ENCODE data around the gene EPS8L3. TPM values are rescaled to one million over a fixed set of nuclear protein-coding genes. Genes with fewer than 3 reads are reported as not detected.

EPS8L3 gene
- total and polyA plus RNA-seq, 8 donors, result 0.39 to 4.3 (median 1.4) TPM

GRCh38 chr1:109726728-109727373 lies 36.9 kb downstream of the EPS8L3 start:
- TF ChIP-seq CTCF (IDR thresholded peaks at IDR 0.05), result no peak
- H3K27ac ChIP-seq, result no peak overlapping the region
- intact Hi-C loops (cut with DNase I), result no loop called here
- DNase-seq (peak in 1 of 6 donors; percentile 35), FAIRE-seq (no peak), ATAC-seq (peak; percentile 42 to 78 (median 63))
- no peak overlapping the region for H3K4me3 ChIP-seq
- no peaks in the 10 kb centered on the region for H3K27me3 ChIP-seq
- no peaks in the 10 kb centered on the region for H3K9me3 ChIP-seq
- H3K36me3 ChIP-seq, result no peaks in the 10 kb centered on the region
- H3K4me1 ChIP-seq, result peaks cover 9 to 25% (median 14%) of the 10 kb centered on the region in 3 donors
- WGBS, 2 donors, result 51 to 53% methylated on average over 12 of the region's 12 CpGs

- no peak overlapping the region for H3K4me3 ChIP-seq
- peaks cover under 1 to 18% (median 7%) of the 10 kb centered on the region in 3 donors for H3K4me1 ChIP-seq
- 61 to 75% methylated on average over 1 of the region's 1 CpG for WGBS, 2 donors
- no peaks in the 10 kb centered on the region for H3K27me3 ChIP-seq
- H3K9me3 ChIP-seq, result no peaks in the 10 kb centered on the region
- no peak overlapping the region for H3K27ac ChIP-seq
- no peak for TF ChIP-seq CTCF (IDR thresholded peaks at IDR 0.05)
- FAIRE-seq (no peak), DNase-seq (no peak), ATAC-seq (no peak)
- intact Hi-C loops (cut with DNase I), result no loop called here
- H3K36me3 ChIP-seq, result no peaks in the 10 kb centered on the region
These were observed 37.7 kb downstream of the EPS8L3 start for GRCh38 chr1:109726007-109726406.

- H3K4me3 ChIP-seq, result no peak overlapping the region
- H3K4me1 ChIP-seq, result peaks cover 0 to 13% (median 5%) of the 10 kb centered on the region in 3 donors
- no peak for TF ChIP-seq CTCF (IDR thresholded peaks at IDR 0.05)
- no peaks in the 10 kb centered on the region for H3K36me3 ChIP-seq
- 50 to 53% methylated on average over 4 of the region's 4 CpGs for WGBS, 2 donors
- FAIRE-seq (no peak), DNase-seq (no peak), ATAC-seq (peak in 1 of 4 donors; percentile 36)
- intact Hi-C loops (cut with DNase I), result no loop called here
- H3K9me3 ChIP-seq, result no peaks in the 10 kb centered on the region
- H3K27me3 ChIP-seq, result no peaks in the 10 kb centered on the region
- no peak overlapping the region for H3K27ac ChIP-seq
These were observed 38.2 kb downstream of the EPS8L3 start for GRCh38 chr1:109725510-109725909.

- no peak for TF ChIP-seq CTCF (IDR thresholded peaks at IDR 0.05)
These were observed 38.8 kb downstream of the EPS8L3 start for GRCh38 chr1:109724933-109725332.

More at GRCh38 chr1:109724933-109725332, 38.8 kb downstream of the EPS8L3 start:
- Histone ChIP-seq H3K4me1 (peaks cover 0 to 12% (median 5%) of the 10 kb centered on the region in 3 donors), H3K27me3 (no peaks in the 10 kb centered on the region), H3K9me3 (no peaks in the 10 kb centered on the region), H3K36me3 (no peaks in the 10 kb centered on the region), H3K4me3 (no peak overlapping the region), H3K27ac (no peak overlapping the region)
- 60 to 63% methylated on average over 5 of the region's 5 CpGs for WGBS, 2 donors
- ATAC-seq (peak in 1 of 4 donors; percentile 18), DNase-seq (no peak), FAIRE-seq (no peak)
- intact Hi-C loops (cut with DNase I), result no loop called here
